ENCODE results near the gene MYMX.
A peak's percentile ranks its signal among the peaks of the same experiment; 100 is the strongest.

Gene MYMX

DNA sequence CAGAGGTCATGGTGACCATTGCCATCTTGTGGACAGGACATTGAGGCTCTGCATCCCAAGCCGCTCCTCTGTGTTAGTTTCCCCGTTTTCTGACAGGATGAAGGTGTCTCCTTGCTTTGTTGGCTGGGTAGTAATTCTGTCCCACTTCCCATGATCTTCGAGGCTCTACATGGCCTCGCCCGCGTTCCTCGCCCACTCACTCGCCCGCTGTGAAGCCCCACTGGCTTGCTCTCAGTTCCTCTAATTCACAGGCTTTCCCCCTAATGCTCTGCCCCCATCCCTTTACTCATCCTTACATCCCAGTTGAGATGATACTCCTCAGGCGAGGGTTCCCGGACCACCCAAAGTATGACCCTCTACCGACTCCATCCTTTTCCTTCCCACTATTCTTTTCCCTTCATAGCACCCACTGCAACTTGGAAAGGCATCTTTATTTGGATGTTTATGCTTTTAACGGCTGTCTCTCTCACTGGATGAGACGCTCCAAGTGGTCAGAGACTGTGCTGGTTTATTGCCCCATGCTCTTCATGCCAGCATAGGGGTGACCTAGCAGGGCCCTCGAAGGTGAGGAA, 41.1 kb downstream of the MYMX start:
- H2AFZ ChIP-seq (ENCODE audit: low read length): peak overlapping the region; percentile 91
- H3K4ac ChIP-seq (ENCODE audit: low read length): no peak overlapping the region
- no peak overlapping the region for H3K9ac ChIP-seq (ENCODE audit: low read depth, low read length, poor library complexity)
- H3K4me1 ChIP-seq (ENCODE audit: control insufficient read depth in 2 of 2, insufficient read depth in 1 of 2, low read depth in 1 of 2, low read length in 2 of 2): peaks cover 13 to 14% of the 10 kb centered on the region in 2 donors
- H2BK5ac ChIP-seq (ENCODE audit: low read length): no peak overlapping the region
- peak overlapping the region; percentile 35 for H3K27ac ChIP-seq (replicated peaks; ENCODE audit: low read length)
- H3K23ac ChIP-seq (ENCODE audit: low read depth, low read length, poor library complexity): peak overlapping the region; percentile 92
- H2BK12ac ChIP-seq (ENCODE audit: low read length): no peak overlapping the region
- H3K9me3 ChIP-seq (replicated peaks in 1 of 2; ENCODE audit: control insufficient read depth in 2 of 2, insufficient read depth in 1 of 2, low read depth in 1 of 2, low read length in 2 of 2): no peaks in the 10 kb centered on the region
- no peak overlapping the region for H4K8ac ChIP-seq (ENCODE audit: low read depth, low read length)
- H3K4me3 ChIP-seq (ENCODE audit: low read length in 2 of 2): peak overlapping the region; percentile 67 to 69
- H3K36me3 ChIP-seq (replicated peaks in 1 of 2; ENCODE audit: control insufficient read depth in 2 of 2, insufficient read depth in 2 of 2, low read length in 2 of 2): peaks cover 40 to 79% of the 10 kb centered on the region in 2 donors
- H2BK120ac ChIP-seq (ENCODE audit: low read depth, low read length): no peak overlapping the region
- WGBS, 2 donors (ENCODE audit: extremely low coverage in 2 of 2, insufficient read length in 2 of 2, insufficient replicate concordance in 1 of 2): no CpG with 5 or more reads among the region's 15 CpGs
- H3K18ac ChIP-seq (ENCODE audit: low read length): peak overlapping the region; percentile 89
- H3K14ac ChIP-seq (ENCODE audit: low read length): no peak overlapping the region
- DNase-seq (ENCODE audit: low spot score): no peak
- H2BK15ac ChIP-seq (ENCODE audit: low read length): no peak overlapping the region
- peak overlapping the region; percentile 98 for H3K4me2 ChIP-seq (ENCODE audit: insufficient read depth, low read length, poor library complexity, severe bottlenecking)
- no peak overlapping the region for H4K91ac ChIP-seq (ENCODE audit: low read depth, low read length, poor library complexity)
- no peaks in the 10 kb centered on the region for H3K79me1 ChIP-seq (ENCODE audit: low read depth, low read length)
- H3K27me3 ChIP-seq (ENCODE audit: control insufficient read depth in 3 of 3, insufficient read depth in 3 of 3, low read depth in 1 of 3, low read length in 3 of 3): no peaks in the 10 kb centered on the region
- peak overlapping the region; percentile 27 for H2AK5ac ChIP-seq (ENCODE audit: low read depth, low read length)

GRCh38 chr6:44258325-44258863, 41.7 kb downstream of the MYMX start:
- Histone ChIP-seq H3K27me3 (ENCODE audit: control insufficient read depth in 3 of 3, insufficient read depth in 3 of 3, low read depth in 1 of 3, low read length in 3 of 3) (no peaks in the 10 kb centered on the region), H2AK5ac (ENCODE audit: low read depth, low read length) (no peak overlapping the region), H3K4me3 (ENCODE audit: low read length in 2 of 2) (no peak overlapping the region), H2BK5ac (ENCODE audit: low read length) (no peak overlapping the region), H4K8ac (ENCODE audit: low read depth, low read length) (no peak overlapping the region), H3K27ac (replicated peaks; ENCODE audit: low read length) (no peak overlapping the region), H3K79me1 (ENCODE audit: low read depth, low read length) (no peaks in the 10 kb centered on the region), H3K36me3 (replicated peaks in 1 of 2; ENCODE audit: control insufficient read depth in 2 of 2, insufficient read depth in 2 of 2, low read length in 2 of 2) (peaks cover 34 to 77% of the 10 kb centered on the region in 2 donors), H2BK120ac (ENCODE audit: low read depth, low read length) (no peak overlapping the region), H3K9ac (ENCODE audit: low read depth, low read length, poor library complexity) (no peak overlapping the region), H4K91ac (ENCODE audit: low read depth, low read length, poor library complexity) (no peak overlapping the region), H3K18ac (ENCODE audit: low read length) (no peak overlapping the region), H3K4me1 (ENCODE audit: control insufficient read depth in 2 of 2, insufficient read depth in 1 of 2, low read depth in 1 of 2, low read length in 2 of 2) (peaks cover 17 to 19% of the 10 kb centered on the region in 2 donors), H3K4me2 (ENCODE audit: insufficient read depth, low read length, poor library complexity, severe bottlenecking) (no peak overlapping the region), H2AFZ (ENCODE audit: low read length) (no peak overlapping the region), H2BK15ac (ENCODE audit: low read length) (no peak overlapping the region), H3K14ac (ENCODE audit: low read length) (no peak overlapping the region), H3K4ac (ENCODE audit: low read length) (no peak overlapping the region), H2BK12ac (ENCODE audit: low read length) (no peak overlapping the region), H3K9me3 (replicated peaks in 1 of 2; ENCODE audit: control insufficient read depth in 2 of 2, insufficient read depth in 1 of 2, low read depth in 1 of 2, low read length in 2 of 2) (no peaks in the 10 kb centered on the region), H3K23ac (ENCODE audit: low read depth, low read length, poor library complexity) (no peak overlapping the region)
- no peak for DNase-seq (ENCODE audit: low spot score)
- no CpG with 5 or more reads among the region's 9 CpGs for WGBS, 2 donors (ENCODE audit: extremely low coverage in 2 of 2, insufficient read length in 2 of 2, insufficient replicate concordance in 1 of 2)

GRCh38 chr6:44258921-44259320, 42.2 kb downstream of the MYMX start:
- WGBS, 2 donors (ENCODE audit: extremely low coverage in 2 of 2, insufficient read length in 2 of 2, insufficient replicate concordance in 1 of 2): no CpG with 5 or more reads among the region's 3 CpGs
- H3K4me1 ChIP-seq (ENCODE audit: control insufficient read depth in 2 of 2, insufficient read depth in 1 of 2, low read depth in 1 of 2, low read length in 2 of 2): peaks cover 22 to 24% of the 10 kb centered on the region in 2 donors
- no peak overlapping the region for H4K8ac ChIP-seq (ENCODE audit: low read depth, low read length)
- H2BK5ac ChIP-seq (ENCODE audit: low read length): no peak overlapping the region
- H3K9ac ChIP-seq (ENCODE audit: low read depth, low read length, poor library complexity): no peak overlapping the region
- H2BK15ac ChIP-seq (ENCODE audit: low read length): no peak overlapping the region
- H4K91ac ChIP-seq (ENCODE audit: low read depth, low read length, poor library complexity): no peak overlapping the region
- H3K79me1 ChIP-seq (ENCODE audit: low read depth, low read length): no peaks in the 10 kb centered on the region
- no peak overlapping the region for H3K14ac ChIP-seq (ENCODE audit: low read length)
- no peak overlapping the region for H3K4me3 ChIP-seq (ENCODE audit: low read length in 2 of 2)
- no peak overlapping the region for H3K4ac ChIP-seq (ENCODE audit: low read length)
- H2AFZ ChIP-seq (ENCODE audit: low read length): no peak overlapping the region
- no peak overlapping the region for H2BK120ac ChIP-seq (ENCODE audit: low read depth, low read length)
- no peaks in the 10 kb centered on the region for H3K9me3 ChIP-seq (replicated peaks in 1 of 2; ENCODE audit: control insufficient read depth in 2 of 2, insufficient read depth in 1 of 2, low read depth in 1 of 2, low read length in 2 of 2)
- no peak overlapping the region for H3K18ac ChIP-seq (ENCODE audit: low read length)
- H2AK5ac ChIP-seq (ENCODE audit: low read depth, low read length): no peak overlapping the region
- no peak overlapping the region for H3K27ac ChIP-seq (replicated peaks; ENCODE audit: low read length)
- H3K36me3 ChIP-seq (replicated peaks in 1 of 2; ENCODE audit: control insufficient read depth in 2 of 2, insufficient read depth in 2 of 2, low read length in 2 of 2): peaks cover 31 to 72% of the 10 kb centered on the region in 2 donors
- no peak for DNase-seq (ENCODE audit: low spot score)
- no peak overlapping the region for H3K4me2 ChIP-seq (ENCODE audit: insufficient read depth, low read length, poor library complexity, severe bottlenecking)
- H3K23ac ChIP-seq (ENCODE audit: low read depth, low read length, poor library complexity): no peak overlapping the region
- no peaks in the 10 kb centered on the region for H3K27me3 ChIP-seq (ENCODE audit: control insufficient read depth in 3 of 3, insufficient read depth in 3 of 3, low read depth in 1 of 3, low read length in 3 of 3)
- H2BK12ac ChIP-seq (ENCODE audit: low read length): no peak overlapping the region

- Histone ChIP-seq H3K27ac (replicated peaks; ENCODE audit: low read length) (no peak overlapping the region), H3K27me3 (ENCODE audit: control insufficient read depth in 3 of 3, insufficient read depth in 3 of 3, low read depth in 1 of 3, low read length in 3 of 3) (no peaks in the 10 kb centered on the region), H2BK120ac (ENCODE audit: low read depth, low read length) (no peak overlapping the region), H2AFZ (ENCODE audit: low read length) (no peak overlapping the region), H3K14ac (ENCODE audit: low read length) (no peak overlapping the region), H3K4ac (ENCODE audit: low read length) (no peak overlapping the region), H3K79me1 (ENCODE audit: low read depth, low read length) (peaks cover 2% of the 10 kb centered on the region), H3K18ac (ENCODE audit: low read length) (no peak overlapping the region), H3K9me3 (replicated peaks in 1 of 2; ENCODE audit: control insufficient read depth in 2 of 2, insufficient read depth in 1 of 2, low read depth in 1 of 2, low read length in 2 of 2) (no peaks in the 10 kb centered on the region), H3K9ac (ENCODE audit: low read depth, low read length, poor library complexity) (no peak overlapping the region), H2BK15ac (ENCODE audit: low read length) (no peak overlapping the region), H4K8ac (ENCODE audit: low read depth, low read length) (no peak overlapping the region), H3K4me1 (ENCODE audit: control insufficient read depth in 2 of 2, insufficient read depth in 1 of 2, low read depth in 1 of 2, low read length in 2 of 2) (peaks cover 30% of the 10 kb centered on the region in 2 donors), H2BK5ac (ENCODE audit: low read length) (no peak overlapping the region), H3K4me2 (ENCODE audit: insufficient read depth, low read length, poor library complexity, severe bottlenecking) (no peak overlapping the region), H3K4me3 (ENCODE audit: low read length in 2 of 2) (no peak overlapping the region), H3K23ac (ENCODE audit: low read depth, low read length, poor library complexity) (peak overlapping the region; percentile 14), H3K36me3 (replicated peaks in 1 of 2; ENCODE audit: control insufficient read depth in 2 of 2, insufficient read depth in 2 of 2, low read length in 2 of 2) (peaks cover 21 to 61% of the 10 kb centered on the region in 2 donors), H2BK12ac (ENCODE audit: low read length) (no peak overlapping the region), H4K91ac (ENCODE audit: low read depth, low read length, poor library complexity) (no peak overlapping the region), H2AK5ac (ENCODE audit: low read depth, low read length) (no peak overlapping the region)
- no CpG with 5 or more reads among the region's 8 CpGs for WGBS, 2 donors (ENCODE audit: extremely low coverage in 2 of 2, insufficient read length in 2 of 2, insufficient replicate concordance in 1 of 2)
- no peak for DNase-seq (ENCODE audit: low spot score)
Measured at GRCh38 chr6:44260011-44260410, 43.3 kb downstream of the MYMX start.

All from neuronal stem cell (in vitro differentiated cells).